ENCODE results near the gene RAPGEF5.

The RAPGEF5 gene

GRCh38 chr7:22123139-22123538 lies 233.8 kb downstream of the RAPGEF5 start:
- ATAC-seq: no peak
- no peaks in the 10 kb centered on the region for H3K27me3 Mint-ChIP-seq
- H3K9me3 Mint-ChIP-seq: no peaks in the 10 kb centered on the region

GRCh38 chr7:22121702-22122474 lies 235.1 kb downstream of the RAPGEF5 start:
- Mint-ChIP-seq H3K4me1 (peaks cover 9% of the 10 kb centered on the region), H3K27ac (no peak overlapping the region)

More at GRCh38 chr7:22123139-22123538, 233.8 kb downstream of the RAPGEF5 start:
- H3K4me1 Mint-ChIP-seq: peaks cover 9% of the 10 kb centered on the region
- no peak overlapping the region for H3K4me3 Mint-ChIP-seq
- no peak overlapping the region for H3K27ac Mint-ChIP-seq
- DNase-seq: no peak

GRCh38 chr7:22120391-22121053 lies 236.4 kb downstream of the RAPGEF5 start:
- Mint-ChIP-seq H3K4me3 (no peak overlapping the region), H3K27ac (no peak overlapping the region), H3K9me3 (no peaks in the 10 kb centered on the region), H3K4me1 (peaks cover 9% of the 10 kb centered on the region), H3K27me3 (no peaks in the 10 kb centered on the region)
- no peak for DNase-seq
- ATAC-seq: no peak

More at GRCh38 chr7:22121702-22122474, 235.1 kb downstream of the RAPGEF5 start:
- Mint-ChIP-seq H3K4me3 (peak overlapping the region in 1 of 2 donors; percentile 66), H3K9me3 (no peaks in the 10 kb centered on the region), H3K27me3 (no peaks in the 10 kb centered on the region)
- DNase-seq (no peak), ATAC-seq (peak; percentile 46)

GRCh38 chr7:22117222-22117621 lies 239.7 kb downstream of the RAPGEF5 start:
- no peaks in the 10 kb centered on the region for H3K9me3 Mint-ChIP-seq
- peaks cover 6% of the 10 kb centered on the region for H3K4me1 Mint-ChIP-seq
- ATAC-seq (peak; percentile 11), DNase-seq (no peak)
- no peaks in the 10 kb centered on the region for H3K27me3 Mint-ChIP-seq
- no peak overlapping the region for H3K27ac Mint-ChIP-seq
- no peak overlapping the region for H3K4me3 Mint-ChIP-seq

DNA sequence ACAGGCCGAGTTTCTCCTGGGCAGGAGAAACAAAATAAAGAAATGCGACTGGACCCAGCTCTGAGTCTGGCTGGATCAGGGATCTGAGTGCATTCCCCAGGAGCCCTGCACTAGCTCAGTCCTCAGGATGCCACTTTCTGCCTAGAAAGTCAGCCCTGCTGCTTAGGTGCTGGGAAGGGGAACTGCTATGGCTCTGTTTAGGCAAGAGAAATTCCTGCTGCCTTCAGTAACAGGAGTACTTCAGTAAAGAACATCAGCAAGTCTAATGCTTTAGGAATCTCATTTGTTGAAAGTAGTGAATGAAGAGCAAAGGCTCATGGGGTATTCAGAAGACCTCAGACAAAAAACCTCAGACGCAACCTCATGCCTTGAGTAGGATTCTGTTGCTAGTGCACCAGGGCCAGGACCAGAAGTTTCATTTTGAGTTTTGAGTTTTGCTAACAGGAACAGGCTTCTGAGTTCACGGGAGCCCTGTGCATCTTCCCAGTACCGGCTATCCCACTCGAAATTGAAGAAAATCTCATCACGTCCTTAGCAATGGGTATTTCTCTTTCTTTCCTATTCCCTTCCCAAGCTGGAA lies 240.4 kb downstream of the RAPGEF5 start:
- Mint-ChIP-seq H3K27ac (no peak overlapping the region), H3K9me3 (no peaks in the 10 kb centered on the region), H3K4me3 (no peak overlapping the region), H3K27me3 (no peaks in the 10 kb centered on the region), H3K4me1 (no peaks in the 10 kb centered on the region)
- ATAC-seq: no peak
- no peak for DNase-seq

DNA sequence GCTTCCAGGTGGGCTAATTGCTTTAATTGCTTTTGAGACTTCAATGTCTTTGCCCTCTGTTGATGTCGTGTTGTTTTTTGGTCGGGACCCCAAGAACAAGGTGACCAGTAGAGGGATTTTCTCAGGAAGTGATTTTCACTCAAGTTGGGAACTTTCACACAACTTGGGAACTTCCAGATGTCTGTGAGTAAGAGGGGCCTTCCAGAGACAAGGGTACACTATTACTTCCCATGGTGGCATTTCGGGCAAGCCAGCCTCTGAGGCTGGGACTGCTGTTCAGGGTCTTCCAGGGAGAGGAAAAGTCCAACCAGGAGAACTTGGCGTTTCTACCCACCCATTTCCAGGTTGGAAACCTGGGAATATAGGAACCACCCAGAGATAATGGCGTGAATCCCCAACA lies 241.3 kb downstream of the RAPGEF5 start:
- DNase-seq: no peak
- Mint-ChIP-seq H3K27ac (peak overlapping the region in 1 of 2 donors; percentile 72), H3K27me3 (no peaks in the 10 kb centered on the region), H3K4me1 (no peaks in the 10 kb centered on the region), H3K4me3 (no peak overlapping the region), H3K9me3 (no peaks in the 10 kb centered on the region)
- no peak for ATAC-seq

DNA sequence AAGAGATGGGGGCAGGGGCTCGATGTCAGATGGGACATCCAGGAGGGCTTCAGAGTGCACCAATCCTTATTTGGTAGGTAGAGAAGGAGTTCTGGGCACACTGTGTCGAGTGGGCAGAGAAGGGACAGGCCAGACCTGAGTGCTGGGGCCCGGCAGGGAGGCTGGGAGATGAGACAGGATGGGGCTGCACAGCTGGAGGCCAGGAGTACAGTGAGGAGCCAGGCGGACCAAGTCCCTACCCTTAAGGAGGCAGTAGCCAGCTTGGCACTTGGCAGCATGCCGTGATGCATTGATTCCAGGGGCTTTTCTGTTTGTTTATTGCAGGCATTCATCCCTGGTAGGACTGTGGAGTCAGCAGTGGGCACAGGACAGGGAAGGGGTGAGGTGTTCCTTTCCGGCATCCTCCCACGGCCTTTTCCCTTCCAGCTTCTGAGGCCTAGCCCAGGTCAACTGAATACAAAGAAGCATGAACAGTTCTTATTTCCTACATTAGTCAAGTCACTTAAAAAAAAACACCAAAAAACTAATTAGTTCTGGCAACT lies 242.4 kb downstream of the RAPGEF5 start:
- DNase-seq (no peak), ATAC-seq (no peak)
- no peaks in the 10 kb centered on the region for H3K4me1 Mint-ChIP-seq
- H3K27me3 Mint-ChIP-seq: no peaks in the 10 kb centered on the region
- no peak overlapping the region for H3K4me3 Mint-ChIP-seq
- H3K27ac Mint-ChIP-seq: no peak overlapping the region
- H3K9me3 Mint-ChIP-seq: no peaks in the 10 kb centered on the region

GRCh38 chr7:22113041-22113440 lies 243.9 kb downstream of the RAPGEF5 start:
- ATAC-seq (no peak), DNase-seq (no peak)
- H3K27me3 Mint-ChIP-seq: no peaks in the 10 kb centered on the region
- H3K4me1 Mint-ChIP-seq: no peaks in the 10 kb centered on the region
- H3K9me3 Mint-ChIP-seq: no peaks in the 10 kb centered on the region
- no peak overlapping the region for H3K4me3 Mint-ChIP-seq
- H3K27ac Mint-ChIP-seq: no peak overlapping the region

DNA sequence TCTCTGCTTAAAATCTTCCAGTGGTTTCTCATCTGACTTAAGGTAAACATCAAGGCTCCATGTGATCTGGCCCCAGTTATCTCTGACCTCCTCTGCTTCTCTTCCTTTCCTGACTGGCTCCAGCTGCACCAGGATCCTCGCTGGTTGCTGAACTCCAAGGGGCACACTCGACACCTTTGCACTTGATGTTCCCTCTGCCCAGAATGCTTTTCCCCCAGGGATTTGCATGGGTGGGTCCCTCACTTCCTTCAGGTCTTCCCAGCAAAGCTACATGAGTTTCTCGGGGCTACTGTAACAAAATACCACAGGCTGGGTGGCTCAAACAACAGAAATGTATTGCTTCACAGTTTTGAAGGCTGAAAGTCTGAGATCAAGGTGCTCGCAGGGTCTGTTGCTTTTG lies 245.3 kb downstream of the RAPGEF5 start:
- no peak for ATAC-seq
- Mint-ChIP-seq H3K4me1 (no peaks in the 10 kb centered on the region), H3K4me3 (no peak overlapping the region), H3K27me3 (no peaks in the 10 kb centered on the region), H3K9me3 (no peaks in the 10 kb centered on the region), H3K27ac (no peak overlapping the region)
- no peak for DNase-seq

GRCh38 chr7:22110881-22111280 lies 246.1 kb downstream of the RAPGEF5 start:
- ATAC-seq: no peak
- DNase-seq: no peak
- Mint-ChIP-seq H3K27ac (no peak overlapping the region), H3K4me1 (no peaks in the 10 kb centered on the region), H3K9me3 (no peaks in the 10 kb centered on the region), H3K4me3 (no peak overlapping the region), H3K27me3 (no peaks in the 10 kb centered on the region)

DNA sequence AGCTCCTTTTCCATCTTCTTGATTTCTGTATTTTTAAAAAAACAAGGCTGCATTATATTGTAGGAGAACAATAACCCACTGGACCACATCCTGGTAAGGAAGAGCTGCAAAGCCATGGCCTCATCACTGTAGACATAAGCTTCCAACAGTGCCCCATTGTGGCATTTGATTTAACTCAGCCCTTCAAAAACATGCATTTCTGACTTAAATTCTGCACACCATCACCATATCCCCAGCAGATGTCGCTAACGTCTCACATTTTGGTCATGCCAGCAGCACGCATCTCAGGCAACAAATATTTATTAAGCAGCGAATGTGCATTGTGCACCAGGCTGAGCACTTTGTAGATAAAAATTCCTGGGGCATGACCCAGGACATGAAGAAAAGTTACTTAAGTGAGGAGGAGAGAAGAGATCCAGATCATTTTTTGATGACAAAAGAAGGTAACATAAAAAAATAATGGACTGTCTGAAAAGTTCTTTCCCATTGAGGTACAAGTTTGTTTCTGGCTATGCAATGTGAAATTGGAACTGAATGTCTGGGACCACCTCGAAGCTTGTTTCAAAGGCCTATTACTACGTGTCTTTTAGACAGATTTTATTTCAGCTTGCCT lies 246.6 kb downstream of the RAPGEF5 start:
- Mint-ChIP-seq H3K27ac (no peak overlapping the region), H3K4me1 (no peaks in the 10 kb centered on the region), H3K27me3 (no peaks in the 10 kb centered on the region), H3K9me3 (no peaks in the 10 kb centered on the region), H3K4me3 (no peak overlapping the region)
- DNase-seq (peak; percentile 62 to 63), ATAC-seq (peak; percentile 78)

DNA sequence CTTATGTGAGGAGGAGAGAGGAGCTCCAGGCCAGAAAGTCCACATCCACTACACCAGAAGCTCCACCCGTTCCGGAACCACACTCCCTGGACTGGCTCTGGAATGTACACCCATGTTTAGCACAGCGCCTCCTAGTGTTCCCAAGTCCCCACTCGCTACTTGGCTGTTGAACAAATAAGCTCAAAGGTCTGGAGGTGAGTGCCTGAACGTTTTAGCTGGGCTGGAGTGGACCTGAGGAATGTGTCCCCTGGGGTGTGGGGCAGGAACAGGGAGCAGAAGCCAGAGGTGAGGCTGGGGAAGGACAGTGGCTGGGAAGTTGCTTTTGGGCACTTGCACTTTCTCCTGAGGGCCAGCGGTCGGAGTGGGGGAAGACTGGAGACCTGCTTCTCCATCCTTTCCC lies 247.2 kb downstream of the RAPGEF5 start:
- no peak overlapping the region for H3K4me3 Mint-ChIP-seq
- no peaks in the 10 kb centered on the region for H3K4me1 Mint-ChIP-seq
- ATAC-seq: no peak
- DNase-seq: no peak
- H3K9me3 Mint-ChIP-seq: no peaks in the 10 kb centered on the region
- H3K27ac Mint-ChIP-seq: peak overlapping the region in 1 of 2 donors; percentile 79
- no peaks in the 10 kb centered on the region for H3K27me3 Mint-ChIP-seq

GRCh38 chr7:22108151-22108845 lies 248.7 kb downstream of the RAPGEF5 start:
- ATAC-seq (no peak), DNase-seq (no peak)
- peaks cover 5% of the 10 kb centered on the region for H3K4me1 Mint-ChIP-seq
- no peaks in the 10 kb centered on the region for H3K9me3 Mint-ChIP-seq
- no peak overlapping the region for H3K27ac Mint-ChIP-seq
- H3K4me3 Mint-ChIP-seq: no peak overlapping the region
- no peaks in the 10 kb centered on the region for H3K27me3 Mint-ChIP-seq

DNA sequence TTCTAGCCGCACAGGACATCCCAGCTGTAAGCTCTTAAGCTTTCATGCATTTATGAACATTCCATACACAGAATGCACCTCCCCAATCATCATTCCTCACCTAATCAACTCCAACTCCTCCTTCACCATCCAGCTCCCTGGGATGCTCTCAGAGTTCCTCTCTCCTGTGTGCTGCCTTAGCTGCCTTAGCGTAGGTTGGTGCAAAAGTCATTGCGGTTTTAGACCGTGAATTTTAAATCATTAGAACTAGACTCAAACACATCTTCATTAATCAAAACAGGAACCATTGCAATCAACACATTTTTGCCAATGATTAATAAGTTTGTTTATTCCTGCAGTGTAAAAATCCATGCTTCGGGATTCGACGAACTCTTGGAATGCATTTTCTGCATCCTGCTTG lies 251.4 kb downstream of the RAPGEF5 start:
- no peaks in the 10 kb centered on the region for H3K9me3 Mint-ChIP-seq
- no peak overlapping the region for H3K27ac Mint-ChIP-seq
- ATAC-seq (no peak), DNase-seq (no peak)
- peaks cover 11% of the 10 kb centered on the region for H3K4me1 Mint-ChIP-seq
- H3K27me3 Mint-ChIP-seq: peaks cover 22% of the 10 kb centered on the region
- H3K4me3 Mint-ChIP-seq: no peak overlapping the region
